Superior temporal gyrus (tissue), 1 donor: Measurements from ENCODE around the gene LPIN2.

Source experiments
- DNase-seq: peaks from one replicate; pipeline ENCODE4 v3.0.0-alpha.2; 2016; ENCODE audit errors: extremely low spot score

The LPIN2 gene

DNA sequence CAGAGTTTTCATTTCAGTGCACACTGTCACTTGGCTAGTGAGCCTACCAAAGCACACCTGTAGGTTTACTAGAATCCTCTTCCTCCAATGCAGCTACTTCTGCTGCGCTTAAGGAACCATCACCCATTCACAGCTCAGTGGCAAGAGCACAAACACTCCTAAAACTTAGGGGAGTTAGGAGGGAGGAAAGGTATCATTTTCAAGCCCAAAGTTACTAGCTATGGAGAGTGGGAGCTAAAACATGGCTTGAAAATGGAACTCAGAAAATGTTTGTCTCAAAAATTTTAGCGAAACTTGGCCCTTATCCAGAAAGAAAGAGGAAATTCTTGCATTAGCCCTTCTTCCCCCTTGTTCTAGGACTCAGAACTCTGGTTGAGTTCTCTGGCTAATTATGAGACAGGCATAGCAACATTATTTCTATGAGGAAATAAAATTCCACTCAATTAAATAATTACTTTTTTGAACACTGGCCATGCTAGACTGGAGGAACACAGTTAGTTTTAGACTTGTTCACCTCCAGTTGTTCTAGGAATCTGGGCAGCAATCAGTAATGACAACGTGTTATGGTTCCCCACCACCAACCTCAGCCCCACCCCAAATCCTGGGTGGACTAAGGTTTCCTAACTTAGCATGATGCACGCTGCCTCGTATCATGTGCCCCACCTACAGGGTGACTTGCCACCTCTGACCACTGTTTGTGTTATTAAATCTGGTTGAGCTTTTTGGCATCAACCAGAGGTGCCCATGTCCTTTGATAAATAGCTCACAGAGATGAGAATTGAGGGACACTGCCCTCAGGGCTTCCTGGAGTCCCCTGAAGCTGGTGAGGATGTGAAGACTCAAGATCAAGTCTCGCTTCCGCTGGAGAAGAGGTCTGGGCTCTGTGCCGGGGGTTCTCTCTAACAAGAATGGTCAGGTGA lies 32.8 kb downstream of the LPIN2 start:
- no peak for DNase-seq

DNA sequence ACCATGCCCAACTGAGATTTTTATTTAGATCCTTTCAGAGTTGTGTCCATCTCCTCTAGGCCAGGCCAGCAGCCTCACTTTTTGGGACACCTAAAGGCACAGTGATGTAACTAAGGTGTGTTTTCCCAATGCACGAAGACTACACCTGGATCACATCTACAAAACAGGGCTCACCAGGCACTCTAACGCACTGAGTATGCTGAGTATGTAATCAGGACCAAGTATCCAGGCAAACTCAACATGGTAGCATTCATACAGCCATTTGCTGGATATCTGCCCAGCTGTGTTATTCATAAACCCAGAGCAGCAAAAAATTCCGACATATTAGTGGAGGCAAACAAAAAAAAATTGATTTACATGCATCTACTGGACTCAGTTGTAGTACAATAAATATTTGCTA lies 33.8 kb downstream of the LPIN2 start:
- no peak for DNase-seq

DNA sequence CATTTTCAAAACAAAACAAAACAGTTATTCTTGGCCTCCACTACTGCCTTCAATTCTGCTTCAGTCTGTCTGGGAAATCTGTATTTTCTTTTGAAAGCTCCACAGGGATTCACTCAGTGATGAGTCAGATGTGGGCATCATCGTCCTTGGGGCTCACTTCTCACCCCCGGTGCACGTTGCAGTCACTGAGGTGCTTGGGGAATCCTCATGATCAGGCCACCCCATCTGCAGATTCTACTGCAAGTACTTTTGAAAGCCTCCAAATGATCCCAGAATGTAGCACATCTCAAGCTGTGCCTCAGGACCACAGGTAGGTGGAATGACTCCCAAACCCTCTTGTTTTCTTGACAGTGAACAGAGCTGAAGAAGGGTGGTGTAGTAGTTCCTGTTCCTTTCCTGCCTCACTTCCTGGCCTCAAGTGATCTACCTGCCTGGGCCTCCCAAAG lies 34.3 kb downstream of the LPIN2 start:
- DNase-seq, result no peak

DNA sequence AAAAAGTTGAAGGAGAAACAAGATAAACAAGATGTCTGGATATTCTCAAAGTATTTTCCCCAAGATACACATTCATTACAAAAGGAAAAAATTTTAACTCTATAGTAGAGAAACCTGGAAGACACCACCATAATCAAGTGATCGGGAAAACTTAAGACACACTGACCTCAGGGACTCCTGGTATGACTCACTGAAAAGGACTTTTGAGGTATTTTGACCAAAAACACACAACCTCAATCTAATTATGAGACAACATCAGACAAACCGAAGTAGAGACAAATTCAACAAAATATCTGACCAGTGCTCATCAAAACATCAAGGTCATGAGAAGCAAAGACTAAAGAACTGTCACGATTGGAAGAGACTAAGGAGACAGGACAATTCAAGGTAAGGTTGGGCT lies 34.7 kb downstream of the LPIN2 start:
- DNase-seq, result no peak

DNA sequence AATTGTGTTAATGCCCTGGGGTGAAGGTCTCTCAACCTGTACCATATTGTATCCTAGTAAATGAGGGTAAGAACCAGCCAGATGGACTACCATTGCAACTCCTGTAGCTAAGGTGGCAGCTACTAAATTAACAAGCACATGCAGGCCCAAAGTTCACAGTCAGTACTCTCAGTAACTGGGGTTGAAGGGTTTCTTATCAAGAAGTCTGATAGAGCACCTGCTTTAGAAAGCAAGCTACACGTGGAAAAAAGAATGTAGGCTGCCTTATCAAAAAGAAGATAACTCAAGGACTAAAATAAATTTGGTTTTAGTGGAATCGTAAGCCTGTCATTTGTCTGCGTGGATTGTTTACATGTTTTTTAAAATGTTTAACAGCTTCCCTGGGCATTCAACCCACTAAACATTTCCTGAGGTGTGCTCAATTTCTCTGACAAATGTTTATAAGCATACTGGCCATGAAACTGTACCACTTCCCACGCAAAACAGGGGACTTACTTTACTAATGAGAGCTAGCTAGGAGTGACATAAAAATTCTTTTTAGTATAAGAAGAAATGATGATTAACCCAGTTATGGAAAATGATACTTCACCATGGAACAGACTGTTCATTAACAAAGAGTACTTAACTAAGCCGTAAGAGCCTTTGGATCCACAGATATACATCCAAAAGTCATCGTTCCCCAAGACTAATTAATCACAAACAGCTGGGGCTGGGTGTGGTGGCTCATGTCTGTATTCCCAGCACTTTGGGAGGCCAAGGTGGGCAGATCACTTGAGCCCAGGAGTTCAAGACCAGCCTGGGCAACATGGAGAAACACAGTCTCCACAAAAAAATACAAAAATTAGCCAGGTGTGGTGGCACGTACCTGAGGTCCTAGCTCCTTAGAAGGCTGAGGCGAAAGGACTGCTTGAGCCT lies 36.5 kb downstream of the LPIN2 start:
- no peak for DNase-seq

DNA sequence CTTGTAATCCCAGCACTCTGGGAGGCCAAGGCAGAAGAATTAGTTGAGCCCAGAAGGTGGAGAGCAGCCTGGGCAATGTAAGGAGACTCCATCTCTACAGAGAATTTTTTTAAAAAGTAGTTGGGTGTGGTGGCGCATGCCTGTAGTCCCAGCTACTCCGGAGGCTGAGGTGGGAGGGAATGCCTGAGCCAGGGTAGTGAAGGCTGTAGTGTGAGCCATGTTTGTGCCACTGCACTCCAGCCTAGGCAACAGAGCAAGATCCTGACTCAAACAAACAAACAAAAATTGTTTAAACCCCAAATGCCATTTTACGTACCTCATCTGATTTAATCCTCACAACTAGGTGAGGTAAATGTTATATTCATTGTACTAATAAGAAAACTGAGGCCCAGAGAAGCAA lies 38.2 kb downstream of the LPIN2 start:
- no peak for DNase-seq

DNA sequence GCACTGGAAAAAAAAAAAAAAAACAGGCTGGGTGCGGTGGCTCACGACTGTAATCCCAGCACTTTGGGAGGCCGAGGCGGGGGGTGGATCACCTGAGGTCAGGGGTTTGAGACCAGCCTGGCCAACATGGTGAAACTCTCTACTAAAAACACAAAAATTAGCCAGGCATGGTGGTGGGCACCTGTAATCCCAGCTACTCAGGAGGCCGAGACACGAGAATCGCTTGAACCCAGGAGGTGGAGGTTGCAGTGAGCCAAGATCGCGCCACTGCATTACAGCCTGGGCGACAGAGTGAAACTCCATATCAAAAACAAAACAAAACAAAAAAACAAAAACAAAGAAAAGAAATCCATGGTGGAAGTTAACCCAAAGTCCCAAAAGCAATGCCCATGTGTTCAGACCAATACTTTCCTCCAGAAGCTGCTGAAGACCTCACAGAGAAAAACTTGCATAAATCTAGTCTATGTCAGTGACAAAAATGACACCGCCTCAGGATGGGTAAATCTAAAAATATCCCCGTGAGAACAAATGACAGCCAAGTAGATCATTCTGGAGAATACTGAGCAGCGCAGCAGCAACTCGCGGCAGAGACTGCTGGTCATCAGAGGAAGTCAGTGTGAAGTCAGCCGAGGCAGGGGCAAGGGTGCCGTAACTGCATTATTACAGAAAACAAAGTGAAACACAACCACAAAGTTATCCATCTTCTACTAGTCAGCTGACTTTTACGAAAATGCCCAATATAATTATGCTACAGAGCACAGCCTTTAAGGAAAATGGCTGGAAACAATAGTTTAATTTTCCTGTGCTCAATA lies 41.0 kb downstream of the LPIN2 start:
- no peak for DNase-seq

DNA sequence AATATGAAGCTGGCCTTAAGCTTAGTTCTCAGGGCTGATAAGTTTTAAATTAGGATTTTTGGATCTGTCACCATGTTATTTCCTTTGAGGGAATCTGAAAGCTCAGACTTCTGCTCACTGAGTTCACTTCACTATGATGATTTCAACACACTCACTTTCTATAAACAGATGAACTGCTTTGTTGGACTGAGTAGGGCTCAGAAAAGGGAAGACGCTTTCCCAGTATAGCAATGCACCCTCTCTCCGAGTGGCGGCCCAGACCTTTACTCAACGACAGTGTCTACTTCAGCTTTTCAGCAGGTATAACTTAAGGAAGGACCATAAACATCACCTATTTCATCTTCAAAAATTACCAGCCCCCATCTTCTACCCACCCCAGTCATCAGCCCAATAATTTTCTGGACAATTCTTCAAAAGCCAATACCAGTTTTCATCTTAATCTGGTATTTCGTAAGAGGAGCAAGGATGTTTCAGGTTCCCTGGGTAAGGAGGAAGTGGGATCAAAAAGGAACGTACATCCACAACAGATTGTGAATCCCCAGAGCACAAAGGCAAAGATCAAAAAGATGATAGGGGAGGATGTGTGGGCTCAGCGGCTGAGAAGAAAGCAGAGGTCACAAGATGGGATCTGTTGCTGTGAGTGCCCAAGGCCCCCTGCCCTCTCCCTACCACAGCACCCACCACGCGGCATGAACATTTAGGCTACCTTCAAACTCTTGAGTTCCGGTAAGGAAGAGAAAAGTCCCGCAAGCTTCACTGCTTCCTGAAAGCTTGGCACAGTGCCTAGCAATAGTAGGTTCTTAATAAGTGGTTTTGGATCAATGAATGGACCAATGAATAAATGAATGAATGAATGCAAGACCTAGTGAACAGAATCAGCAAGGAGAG lies 41.9 kb downstream of the LPIN2 start:
- DNase-seq, result no peak

DNA sequence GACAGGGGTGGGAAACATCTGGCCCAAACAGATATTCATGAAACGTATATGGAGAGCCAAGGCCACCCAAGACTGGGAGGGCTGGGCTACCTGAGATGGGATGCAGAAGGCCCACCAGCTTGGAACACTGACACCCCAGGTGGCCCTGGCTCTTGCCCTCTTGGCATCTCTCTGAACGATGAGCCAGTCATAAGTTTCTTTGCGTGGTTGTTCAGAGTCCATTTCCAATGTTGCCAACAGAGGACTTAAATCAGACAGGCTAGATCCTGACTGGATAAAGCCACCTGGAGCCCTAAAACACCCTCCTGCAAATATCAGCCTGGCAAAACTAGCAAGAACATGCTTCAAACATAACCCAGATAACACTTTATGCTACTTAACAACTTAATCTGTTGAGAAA lies 42.6 kb downstream of the LPIN2 start:
- no peak for DNase-seq

DNA sequence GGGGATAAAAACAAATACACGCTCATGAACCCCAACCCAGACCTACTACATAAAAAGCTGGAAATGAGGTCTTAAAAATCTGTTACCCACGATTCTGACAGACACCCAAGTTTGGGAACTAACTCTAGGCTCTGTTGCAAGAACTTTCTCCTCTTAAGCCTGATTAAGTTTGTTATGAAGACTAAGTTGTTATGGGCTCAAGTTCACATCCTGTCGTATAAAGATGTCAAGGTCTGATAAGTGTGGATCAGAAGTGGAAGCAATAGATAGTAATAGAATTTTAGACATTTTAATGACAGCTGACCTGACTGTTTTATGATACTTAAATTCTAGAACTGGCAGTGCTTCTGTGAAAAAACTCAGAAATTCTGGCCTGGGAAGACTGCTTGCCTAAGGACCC lies 43.2 kb downstream of the LPIN2 start:
- no peak for DNase-seq

DNA sequence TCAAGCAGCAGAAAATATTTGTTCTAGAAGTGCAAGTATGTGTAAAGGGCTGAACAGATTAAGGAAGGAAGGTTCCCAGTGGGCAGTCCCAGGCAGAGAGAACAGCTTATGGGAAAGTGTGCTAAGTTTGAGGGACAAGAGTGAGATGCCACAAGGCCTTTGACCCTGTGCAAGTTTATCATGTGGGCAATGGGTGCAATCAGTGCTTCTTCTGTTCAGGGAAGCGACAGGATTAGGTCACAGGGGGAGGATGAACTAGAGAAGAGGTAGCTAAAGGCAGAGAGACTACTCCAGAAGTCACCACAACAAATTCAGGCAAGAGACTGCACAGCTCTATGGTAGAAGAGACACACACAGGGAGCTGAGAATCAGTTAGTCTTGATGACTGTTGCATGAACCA lies 44.3 kb downstream of the LPIN2 start:
- DNase-seq, result no peak

DNA sequence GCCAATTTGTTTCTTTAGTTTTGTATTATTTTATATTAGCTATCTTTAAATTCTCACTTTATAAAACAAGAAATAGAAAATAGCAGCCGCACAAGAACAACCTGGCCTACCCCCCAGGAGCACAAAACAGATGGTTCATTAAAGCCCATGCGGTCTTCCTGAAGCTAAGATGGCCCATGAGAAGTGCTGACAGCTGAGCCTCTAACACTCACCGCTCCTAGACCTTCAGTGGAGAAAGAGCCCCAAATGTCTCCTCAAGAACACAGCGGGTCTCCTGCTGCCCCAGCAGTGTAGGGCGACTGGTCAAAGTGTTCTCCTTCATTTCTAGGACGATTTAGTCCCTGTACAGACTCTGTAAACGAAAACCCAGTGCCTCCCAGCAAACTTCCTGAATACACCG lies 45.1 kb downstream of the LPIN2 start:
- no peak for DNase-seq

DNA sequence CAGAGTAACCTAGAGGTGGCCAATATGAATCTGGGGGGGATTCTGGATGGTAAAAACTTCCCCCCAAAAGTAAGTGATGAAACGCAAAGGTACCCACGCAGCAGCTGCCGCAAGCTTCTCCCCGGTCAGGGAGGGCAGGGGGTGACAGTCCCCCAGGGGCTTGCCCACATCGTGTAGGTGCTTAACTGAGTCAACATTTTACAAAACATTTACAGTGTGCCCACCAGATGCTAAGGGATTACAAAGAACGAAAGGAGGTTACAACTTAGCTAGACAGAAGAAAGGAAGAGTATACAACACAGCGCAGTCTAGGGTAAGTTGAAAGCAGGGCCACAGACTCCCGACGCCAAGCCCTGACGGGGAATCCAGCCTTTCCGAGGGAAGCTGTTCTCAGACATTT lies 45.6 kb downstream of the LPIN2 start:
- DNase-seq, result no peak

DNA sequence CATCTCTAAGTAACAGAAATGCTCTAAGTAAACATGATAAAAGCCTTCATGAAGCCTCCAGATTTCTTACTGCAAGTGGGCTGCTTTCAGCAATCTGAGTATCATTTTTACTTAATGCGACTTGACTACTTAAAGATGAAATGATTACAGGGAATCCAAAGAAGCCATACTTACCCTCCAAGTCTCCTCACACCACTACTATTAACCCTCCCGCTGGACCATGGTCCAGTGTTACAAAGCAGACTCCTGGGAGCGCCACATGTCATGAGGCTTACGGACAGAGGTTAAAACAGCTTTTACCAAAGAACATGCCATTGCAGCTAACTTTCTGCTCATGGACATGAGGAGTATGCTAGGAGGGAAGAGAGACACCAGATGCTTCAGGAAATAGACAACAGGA lies 46.4 kb downstream of the LPIN2 start:
- no peak for DNase-seq

DNA sequence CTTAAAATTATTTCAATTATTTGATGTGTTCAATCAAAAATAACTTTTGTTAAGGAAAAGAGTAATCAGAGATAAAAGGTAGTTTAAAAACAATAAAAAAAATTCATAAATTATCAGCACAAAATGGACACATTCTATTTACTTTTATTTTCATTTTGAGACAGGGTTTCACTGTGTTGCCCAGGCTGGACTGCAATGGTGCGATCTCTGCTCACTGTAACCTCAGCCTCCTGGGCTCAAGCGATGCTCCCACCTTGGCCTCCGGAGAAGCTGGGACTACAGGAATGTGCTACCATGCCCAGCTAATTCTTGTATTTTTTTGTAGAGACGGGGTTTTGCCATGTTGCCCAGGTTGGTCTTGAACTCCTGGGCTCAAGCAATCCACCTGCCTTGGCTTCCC lies 47.1 kb downstream of the LPIN2 start:
- no peak for DNase-seq

DNA sequence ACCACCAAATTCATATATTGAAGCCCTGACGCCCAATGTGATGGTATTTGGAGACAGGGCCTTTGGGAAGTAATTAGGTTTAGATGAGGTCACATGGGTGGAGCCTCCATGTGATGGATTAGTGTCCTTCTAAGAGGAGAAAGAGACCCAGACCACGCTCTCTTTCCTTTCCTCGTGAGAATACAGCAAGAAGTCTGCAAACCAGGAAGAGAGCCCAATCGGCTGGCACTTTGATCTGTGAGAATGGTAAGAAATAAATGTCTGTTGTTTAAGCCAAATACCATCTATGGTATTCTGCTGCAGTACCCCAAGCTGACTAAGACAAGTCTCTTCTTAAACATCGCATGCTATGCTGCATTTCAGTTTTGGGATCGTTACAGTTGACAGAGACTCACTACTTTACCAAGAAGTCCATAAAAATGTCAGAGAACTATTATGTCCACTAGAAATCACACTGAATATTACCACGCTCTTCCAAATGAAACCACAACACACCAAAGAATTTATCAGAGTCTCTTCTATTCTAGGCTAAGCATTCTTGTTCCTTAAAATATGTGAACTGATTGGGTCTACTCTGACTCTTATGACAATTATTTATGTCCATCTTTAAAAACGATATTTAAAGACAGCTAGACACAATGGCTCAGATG lies 48.5 kb downstream of the LPIN2 start:
- no peak for DNase-seq
